OCI-M2 (cell line): Measurements from ENCODE around the gene CCDC6.
"Not testable (repeated sequence)": the region's sequence is repeated elsewhere in the genome, so short reads cannot be mapped to it uniquely, and the experiment has no call there.

Source experiments
- DNase-seq: peaks from one replicate; lab custom pipeline; 2025; ENCODE audit not compliant: unreplicated experiment; lab: John Stamatoyannopoulos, UW

CCDC6 gene

GRCh38 chr10:59770689-59771088 lies 135.7 kb downstream of the CCDC6 start:
- DNase-seq, result no peak

GRCh38 chr10:59762505-59762904 lies 143.9 kb downstream of the CCDC6 start:
- no peak for DNase-seq

- no peak for DNase-seq
Observed at GRCh38 chr10:59757966-59758365, 148.4 kb downstream of the CCDC6 start.

GRCh38 chr10:59754951-59755350 lies 151.4 kb downstream of the CCDC6 start:
- no peak for DNase-seq

- DNase-seq, result no peak
Observed at GRCh38 chr10:59753267-59753666, 153.1 kb downstream of the CCDC6 start, which contains the start of gene MRLN. Gene MRLN, minus strand, starts transcription at chr10:59753455.

- DNase-seq, result no peak
Observed at GRCh38 chr10:59752278-59752940, 153.9 kb downstream of the CCDC6 start.

- DNase-seq, result no peak
Observed at GRCh38 chr10:59750155-59750945, 156.0 kb downstream of the CCDC6 start.

GRCh38 chr10:59748834-59749233 lies 157.5 kb downstream of the CCDC6 start:
- no peak for DNase-seq

GRCh38 chr10:59745163-59745650 lies 161.1 kb downstream of the CCDC6 start:
- no peak for DNase-seq

GRCh38 chr10:59744762-59745161 lies 161.6 kb downstream of the CCDC6 start:
- DNase-seq, result not testable (repeated sequence)

GRCh38 chr10:59744156-59744555 lies 162.2 kb downstream of the CCDC6 start:
- DNase-seq, result not testable (repeated sequence)

GRCh38 chr10:59741583-59741982 lies 164.8 kb downstream of the CCDC6 start:
- no peak for DNase-seq

- no peak for DNase-seq
Observed at GRCh38 chr10:59741048-59741447, 165.3 kb downstream of the CCDC6 start.
